B cell (primary cell): ENCODE measurements around the gene IKZF2. TPM values are rescaled to one million over a fixed set of nuclear protein-coding genes. Genes with fewer than 3 reads are reported as not detected.

ENCODE experiments used
- ATAC-seq: fragments of 200-7000 bp; cut with Tn5 transposase; one replicate; pipeline ENCODE4 v1.10.0; 2021; ENCODE audit warnings: low read depth, mild to moderate bottlenecking, moderate number of reproducible peaks, moderate library complexity
- CTCF ChIA-PET: fragments of 350-600 bp; sonication (Branson Sonifier 250); formaldehyde crosslinking; loops from one replicate; lab custom pipeline; 2021; ENCODE audit warnings: antibody characterized with exemption, inconsistent platforms; lab: Charles Lee
- POLR2A ChIA-PET: fragments of 350-600 bp; sonication (Branson Sonifier 250); formaldehyde crosslinking; loops from one replicate; lab custom pipeline; 2021; ENCODE audit warnings: antibody characterized with exemption; lab: Charles Lee
- DNase-seq: peaks from one replicate; pipeline ENCODE4 v3.0.0; 2013
- H2AFZ ChIP-seq: 2 replicates; pipeline ENCODE4 v1.6.1; 2012; ENCODE audit warnings: mild to moderate bottlenecking, low read depth, low read length; ENCODE audit not compliant: insufficient read depth, poor library complexity, severe bottlenecking
- H3K27ac ChIP-seq, 2 donors: 1 replicate in 1 of 2; 2 replicates in 1 of 2; pipeline ENCODE4 v1.5.1; 2012 to 2013; ENCODE audit warnings: low read length in 2 of 2, mild to moderate bottlenecking in 2 of 2, moderate library complexity in 1 of 2
- H3K27me3 ChIP-seq, 4 experiments: fragments of 200-600 bp in 1 of 4; sonication (generic) in 1 of 4; replicated peaks in 1 of 4; 1 replicate in 2 of 4; 2 replicates in 2 of 4; pipeline versions ENCODE4 v1.6.1 to v1.7.0; 2013 to 2016; ENCODE audit warnings: low read length in 3 of 4, mild to moderate bottlenecking in 2 of 4, mixed read lengths in 1 of 4, moderate library complexity in 1 of 4; ENCODE audit not compliant: insufficient read depth in 4 of 4, control insufficient read depth in 3 of 4; ENCODE audit errors: control extremely low read depth in 1 of 4
- H3K36me3 ChIP-seq, 2 experiments: replicated peaks in 1 of 2; 1 replicate in 1 of 2; 2 replicates in 1 of 2; pipeline versions ENCODE4 v1.6.1 to v1.7.1; 2013; ENCODE audit warnings: low read length in 1 of 2; ENCODE audit not compliant: insufficient read depth in 2 of 2, control insufficient read depth in 1 of 2; ENCODE audit errors: control extremely low read depth in 1 of 2, extremely low read depth in 1 of 2
- H3K4me1 ChIP-seq, 2 donors: fragments of 200-600 bp in 1 of 2; sonication (generic) in 1 of 2; 1 replicate in 1 of 2; 2 replicates in 1 of 2; pipeline versions ENCODE4 v1.5.1 to v1.6.1; 2013 to 2017; ENCODE audit warnings: low read length in 2 of 2; ENCODE audit not compliant: control insufficient read depth in 2 of 2, insufficient read depth in 2 of 2
- H3K4me2 ChIP-seq: replicated peaks from 2 replicates; pipeline ENCODE3; 2012; ENCODE audit warnings: mild to moderate bottlenecking, low read depth, low read length; ENCODE audit not compliant: poor library complexity, severe bottlenecking
- H3K4me3 ChIP-seq, 5 experiments: fragments of 200-600 bp in 1 of 5; sonication (generic) in 1 of 5; 1 replicate in 3 of 5; 2 replicates in 2 of 5; pipeline versions ENCODE4 v1.5.1 to v1.7.0; 2011 to 2016; ENCODE audit warnings: low read length in 4 of 5, mild to moderate bottlenecking in 4 of 5, low read depth in 2 of 5, control low read depth in 1 of 5, moderate library complexity in 1 of 5; ENCODE audit not compliant: insufficient read depth in 1 of 5; ENCODE audit errors: control extremely low read depth in 1 of 5, extremely low read depth in 1 of 5
- H3K79me2 ChIP-seq: fragments of 200-600 bp; sonication (generic); one replicate; pipeline ENCODE4 v1.6.0; 2016; ENCODE audit warnings: low read length; ENCODE audit not compliant: control insufficient read depth, insufficient read depth
- H3K9ac ChIP-seq: fragments of 200-600 bp; sonication (generic); 2 replicates; pipeline ENCODE4 v1.6.1; 2017; ENCODE audit warnings: mild to moderate bottlenecking, low read length, moderate library complexity
- H3K9me3 ChIP-seq, 3 donors: one replicate each; pipeline versions ENCODE4 v1.6.1 to v1.7.1; 2013; ENCODE audit warnings: low read length in 2 of 3; ENCODE audit not compliant: control insufficient read depth in 2 of 3, insufficient read depth in 1 of 3; ENCODE audit errors: control extremely low read depth in 1 of 3
- H4K20me1 ChIP-seq: 2 replicates; pipeline ENCODE4 v1.6.0; 2012; ENCODE audit warnings: mild to moderate bottlenecking, low read length; ENCODE audit not compliant: insufficient read depth, control insufficient read depth, poor library complexity, severe bottlenecking
- H3K27ac Mint-ChIP-seq: one replicate; pipeline ENCODE4 v1.8.0; 2021; ENCODE audit warnings: mixed read lengths
- H3K27me3 Mint-ChIP-seq: one replicate; pipeline ENCODE4 v1.8.0; 2021; ENCODE audit warnings: mixed read lengths
- H3K4me1 Mint-ChIP-seq: one replicate; pipeline ENCODE4 v1.8.0; 2021; ENCODE audit warnings: mixed read lengths
- H3K4me3 Mint-ChIP-seq: one replicate; pipeline ENCODE4 v1.8.0; 2021; ENCODE audit warnings: mixed read lengths
- H3K9me3 Mint-ChIP-seq: one replicate; pipeline ENCODE4 v1.8.0; 2022; ENCODE audit warnings: mixed read lengths; ENCODE audit not compliant: insufficient read depth
- CTCF ChIP-seq: fragments of 200-600 bp; IDR thresholded peaks from one replicate; pipeline ENCODE4 v1.8.0; 2022; ENCODE audit warnings: antibody characterized with exemption, mild to moderate bottlenecking
- EZH2 ChIP-seq: IDR thresholded peaks from 2 replicates; pipeline ENCODE4 v1.6.1; 2012; ENCODE audit warnings: borderline replicate concordance, low read depth, mild to moderate bottlenecking, moderate library complexity, low read length; ENCODE audit not compliant: insufficient read depth, poor library complexity, severe bottlenecking
- WGBS: methylation state at CpG from one replicate; pipeline ENCODE4 v1.1.5; 2013; ENCODE audit warnings: missing lambda C conversion rate; ENCODE audit not compliant: insufficient coverage; 5-methylcytosine and 5-hydroxymethylcytosine counted together
- intact Hi-C: fragments of 100-400 bp; cut with micrococcal nuclease; formaldehyde crosslinking; loops from one replicate; pipeline ENCODE4 v1.10.0; 2022
- polyA plus RNA-seq: library from polyadenylated mRNA; depleted of rRNA; stranded (reverse); fragments of >200 nt; gene quantifications from 2 replicates; pipeline ENCODE4 v1.2.3, GENCODE V29; 2012
- total RNA-seq, 2 donors: library from RNA; stranded (reverse); fragments of 120-200 nt in 1 of 2; gene quantifications; 1 replicate in 1 of 2; 2 replicates in 1 of 2; pipeline versions ENCODE4 v1.2.3 to v1.2.4, GENCODE V29; 2013 to 2022

IKZF2 gene
- total and polyA plus RNA-seq, 2 donors (not counting 1 experiment from before 2014, with no cell fraction given): 2.5 to 49.3 TPM

DNA sequence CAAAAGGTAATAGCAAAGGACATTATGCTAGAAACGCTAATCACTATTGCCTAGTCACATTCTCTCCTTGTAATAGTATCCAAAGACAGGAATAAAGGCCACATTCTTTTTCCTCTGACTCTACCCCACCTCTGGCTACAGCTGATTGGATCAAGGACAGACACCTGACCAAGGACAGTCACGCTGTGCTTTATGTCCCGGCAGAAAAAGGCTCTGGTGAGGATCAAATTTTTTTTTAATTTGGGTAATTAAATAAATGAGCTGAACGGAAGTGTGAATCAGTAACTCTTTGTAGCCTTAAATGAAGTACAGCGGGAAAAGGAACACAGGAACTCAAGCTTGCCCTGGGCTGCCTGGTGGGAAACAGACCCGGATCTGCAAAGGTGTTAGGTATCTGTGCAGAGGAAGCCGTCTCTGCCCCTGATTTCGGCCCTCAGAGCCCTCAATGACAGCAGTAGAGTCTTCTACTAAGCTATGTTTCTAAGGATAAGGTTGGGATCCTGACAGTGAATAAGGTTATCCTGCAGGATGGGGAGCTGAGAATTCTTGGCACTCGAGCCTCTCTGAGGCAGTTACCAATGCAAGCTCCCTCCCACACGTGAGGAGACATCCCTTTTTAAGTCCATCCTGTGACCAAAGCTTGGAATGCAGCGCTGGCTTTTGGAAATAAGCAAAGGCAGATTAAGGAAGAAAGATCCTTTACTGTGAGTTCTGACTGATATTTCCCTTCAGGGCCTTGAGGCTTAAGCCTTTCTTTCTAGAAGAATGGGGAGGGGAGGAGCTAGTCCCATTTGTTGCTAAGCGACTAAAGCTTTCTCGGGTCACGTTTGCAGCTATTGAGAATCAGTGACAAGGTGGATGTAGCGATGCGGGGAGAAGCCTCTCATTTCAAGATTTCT, 37.8 kb upstream of the IKZF2 start:
- H3K4me1 ChIP-seq: peaks cover 6 to 7% of the 10 kb centered on the region in 2 donors
- 84% methylated on average over 11 of the region's 16 CpGs for WGBS
- H3K4me2 ChIP-seq: no peak overlapping the region
- intact Hi-C loops: no loop called here
- Mint-ChIP-seq H3K4me1 (peaks cover 9% of the 10 kb centered on the region), H3K27me3 (no peaks in the 10 kb centered on the region), H3K4me3 (no peak overlapping the region), H3K9me3 (no peaks in the 10 kb centered on the region), H3K27ac (no peak overlapping the region)
- DNase-seq: peak; percentile 16
- no peaks in the 10 kb centered on the region for H4K20me1 ChIP-seq
- no peaks in the 10 kb centered on the region for H3K27me3 ChIP-seq
- H3K27ac ChIP-seq: no peak overlapping the region
- H3K9me3 ChIP-seq: peaks cover 0 to 7% (median 0%) of the 10 kb centered on the region in 3 donors
- no peak overlapping the region for H3K4me3 ChIP-seq
- H3K36me3 ChIP-seq: no peaks in the 10 kb centered on the region
- no peak for TF ChIP-seq EZH2
- no peak for TF ChIP-seq CTCF
- no peak overlapping the region for H2AFZ ChIP-seq
- ATAC-seq: no peak
- no peak overlapping the region for H3K9ac ChIP-seq
- H3K79me2 ChIP-seq: no peaks in the 10 kb centered on the region
- ChIA-PET CTCF (interaction anchor here (0.9 kb wide), 1 partner anchor 51 kb away, joined by 3 read pairs; no protein-coding TSS in a partner anchor), POLR2A (no interaction called here)

DNA sequence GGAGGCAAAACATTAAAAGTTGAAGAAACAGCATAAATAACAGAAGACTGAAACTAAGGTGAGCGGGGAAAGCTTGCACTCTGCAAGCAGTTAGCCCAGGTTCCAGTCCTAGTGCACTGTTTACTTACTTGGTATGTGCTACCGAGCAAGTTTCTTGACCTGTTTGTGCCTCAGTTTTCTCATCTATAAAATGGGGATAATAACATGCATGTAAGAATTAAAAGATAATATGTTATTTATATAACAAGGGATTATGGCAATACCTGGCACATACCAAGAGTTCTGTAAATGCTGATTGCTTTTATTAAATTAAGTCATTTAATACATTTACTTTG, 37.1 kb upstream of the IKZF2 start:
- Histone ChIP-seq H3K4me2 (no peak overlapping the region), H3K4me1 (peaks cover 6 to 7% of the 10 kb centered on the region in 2 donors), H3K9ac (no peak overlapping the region), H3K79me2 (no peaks in the 10 kb centered on the region), H2AFZ (no peak overlapping the region), H4K20me1 (no peaks in the 10 kb centered on the region), H3K36me3 (no peaks in the 10 kb centered on the region), H3K27ac (no peak overlapping the region), H3K9me3 (peaks cover 0 to 7% (median 0%) of the 10 kb centered on the region in 3 donors), H3K4me3 (no peak overlapping the region), H3K27me3 (no peaks in the 10 kb centered on the region)
- DNase-seq (no peak), ATAC-seq (no peak)
- no peaks in the 10 kb centered on the region for H3K27me3 Mint-ChIP-seq
- ChIA-PET POLR2A (no interaction called here), CTCF (no interaction called here)
- H3K4me3 Mint-ChIP-seq: no peak overlapping the region
- H3K4me1 Mint-ChIP-seq: peaks cover 9% of the 10 kb centered on the region
- WGBS: 100% methylated on average over 1 of the region's 2 CpGs
- H3K9me3 Mint-ChIP-seq: no peaks in the 10 kb centered on the region
- no peak overlapping the region for H3K27ac Mint-ChIP-seq
- intact Hi-C loops: no loop called here
- TF ChIP-seq CTCF: no peak
- TF ChIP-seq EZH2: no peak
